Brain microvascular endothelial cell (primary cell): ENCODE data around the gene NRXN3.

Source experiments
- DNase-seq: peaks from one replicate; pipeline ENCODE4 v3.0.0-alpha.2; 2020
- H3K27ac ChIP-seq: fragments of 250-450 bp; sonication (Bioruptor Pico); 2 replicates; pipeline ENCODE4 v1.5.1; 2020; ENCODE audit warnings: mild to moderate bottlenecking, moderate library complexity
- H3K27me3 ChIP-seq: fragments of 250-450 bp; sonication (Bioruptor Pico); replicated peaks from 2 replicates; pipeline ENCODE4 v1.5.1; 2020; ENCODE audit warnings: mild to moderate bottlenecking
- H3K36me3 ChIP-seq: fragments of 250-450 bp; sonication (Bioruptor Pico); replicated peaks from 2 replicates; pipeline ENCODE4 v1.5.1; 2020; ENCODE audit warnings: mild to moderate bottlenecking
- H3K4me3 ChIP-seq: 2 replicates; pipeline ENCODE4 v1.5.1; 2011; ENCODE audit warnings: low read depth, mild to moderate bottlenecking, control low read depth, low read length, moderate library complexity
- CTCF ChIP-seq: IDR thresholded peaks from 2 replicates; pipeline ENCODE4 v1.5.1; 2011; ENCODE audit warnings: low read depth, mild to moderate bottlenecking, moderate library complexity, low read length, control low read depth, inconsistent platforms; ENCODE audit errors: missing control alignments
- in situ Hi-C: cut with HindIII; loops from 2 replicates; pipeline ENCODE4 v1.10.0; 2017; ENCODE audit warnings: low sequenced_read_pairs, low pct_ligation_motif_present

Gene NRXN3

GRCh38 chr14:79325071-79325470 is 1154.9 kb downstream of the NRXN3 start:
- DNase-seq: no peak
- H3K27ac ChIP-seq: no peak overlapping the region
- no peaks in the 10 kb centered on the region for H3K36me3 ChIP-seq
- in situ Hi-C loops: no loop called here
- TF ChIP-seq CTCF: no peak
- H3K4me3 ChIP-seq: no peak overlapping the region
- no peaks in the 10 kb centered on the region for H3K27me3 ChIP-seq

- no peaks in the 10 kb centered on the region for H3K36me3 ChIP-seq
- DNase-seq: no peak
- TF ChIP-seq CTCF: no peak
- no peak overlapping the region for H3K4me3 ChIP-seq
- H3K27me3 ChIP-seq: no peaks in the 10 kb centered on the region
- H3K27ac ChIP-seq: no peak overlapping the region
- in situ Hi-C loops: no loop called here
Measured at GRCh38 chr14:79325557-79325956, 1155.4 kb downstream of the NRXN3 start.

- DNase-seq: no peak
- Histone ChIP-seq H3K36me3 (no peaks in the 10 kb centered on the region), H3K4me3 (no peak overlapping the region), H3K27ac (no peak overlapping the region), H3K27me3 (no peaks in the 10 kb centered on the region)
- in situ Hi-C loops: no loop called here
- no peak for TF ChIP-seq CTCF
Measured at GRCh38 chr14:79328863-79329262, 1158.7 kb downstream of the NRXN3 start.

- no peak for DNase-seq
- Histone ChIP-seq H3K27ac (no peak overlapping the region), H3K36me3 (no peaks in the 10 kb centered on the region), H3K27me3 (no peaks in the 10 kb centered on the region), H3K4me3 (no peak overlapping the region)
- no peak for TF ChIP-seq CTCF
- in situ Hi-C loops: no loop called here
Measured at GRCh38 chr14:79331830-79332229, 1161.7 kb downstream of the NRXN3 start.

GRCh38 chr14:79332504-79333197 is 1162.5 kb downstream of the NRXN3 start:
- Histone ChIP-seq H3K4me3 (no peak overlapping the region), H3K27ac (no peak overlapping the region), H3K36me3 (no peaks in the 10 kb centered on the region), H3K27me3 (no peaks in the 10 kb centered on the region)
- in situ Hi-C loops: no loop called here
- no peak for DNase-seq
- TF ChIP-seq CTCF: no peak

- no peak overlapping the region for H3K4me3 ChIP-seq
- in situ Hi-C loops: no loop called here
- H3K27me3 ChIP-seq: no peaks in the 10 kb centered on the region
- TF ChIP-seq CTCF: no peak
- DNase-seq: no peak
- H3K36me3 ChIP-seq: no peaks in the 10 kb centered on the region
- no peak overlapping the region for H3K27ac ChIP-seq
Measured at GRCh38 chr14:79333198-79333546, 1163.0 kb downstream of the NRXN3 start.
